ENCODE data around the gene SLC25A36.

The SLC25A36 gene

GRCh38 chr3:140917772-140918171 lies 23.9 kb upstream of the SLC25A36 start:
- Histone ChIP-seq H3K27me3 (ENCODE audit: insufficient read depth, poor library complexity, severe bottlenecking) (peaks cover 9% of the 10 kb centered on the region), H3K4me3 (replicated peaks; ENCODE audit: insufficient read depth, low read length) (no peak overlapping the region), H3K27ac (replicated peaks) (no peak overlapping the region)
- no peak for DNase-seq (ENCODE audit: low read depth in 1 of 2, low spot score in 1 of 2)
- TF ChIP-seq CTCF (IDR thresholded peaks at IDR 0.05; ENCODE audit: insufficient read depth, low read length), result no peak
- TF ChIP-seq GABPA (IDR thresholded peaks at IDR 0.05; ENCODE audit: low read depth), result no peak
- TF ChIP-seq POLR2AphosphoS5 (IDR thresholded peaks at IDR 0.05; ENCODE audit: low read depth), result no peak
- no peak for TF ChIP-seq REST (IDR thresholded peaks at IDR 0.05; ENCODE audit: insufficient replicate concordance, low read depth)
- TF ChIP-seq SPI1 (IDR thresholded peaks at IDR 0.05; ENCODE audit: borderline replicate concordance, low read depth), result no peak

- Histone ChIP-seq H3K27me3 (ENCODE audit: insufficient read depth, poor library complexity, severe bottlenecking) (peaks cover 9% of the 10 kb centered on the region), H3K4me3 (replicated peaks; ENCODE audit: insufficient read depth, low read length) (no peak overlapping the region), H3K27ac (replicated peaks) (no peak overlapping the region)
- no peak for TF ChIP-seq SPI1 (IDR thresholded peaks at IDR 0.05; ENCODE audit: borderline replicate concordance, low read depth)
- no peak for TF ChIP-seq REST (IDR thresholded peaks at IDR 0.05; ENCODE audit: insufficient replicate concordance, low read depth)
- no peak for TF ChIP-seq GABPA (IDR thresholded peaks at IDR 0.05; ENCODE audit: low read depth)
- no peak for TF ChIP-seq POLR2AphosphoS5 (IDR thresholded peaks at IDR 0.05; ENCODE audit: low read depth)
- TF ChIP-seq CTCF (IDR thresholded peaks at IDR 0.05; ENCODE audit: insufficient read depth, low read length), result no peak
- DNase-seq (ENCODE audit: low read depth in 1 of 2, low spot score in 1 of 2), result no peak
Measured at GRCh38 chr3:140920029-140920428, 21.6 kb upstream of the SLC25A36 start.

- Histone ChIP-seq H3K27ac (replicated peaks) (no peak overlapping the region), H3K4me3 (replicated peaks; ENCODE audit: insufficient read depth, low read length) (no peak overlapping the region), H3K27me3 (ENCODE audit: insufficient read depth, poor library complexity, severe bottlenecking) (peaks cover 9% of the 10 kb centered on the region)
- TF ChIP-seq REST (IDR thresholded peaks at IDR 0.05; ENCODE audit: insufficient replicate concordance, low read depth) (no peak), GABPA (IDR thresholded peaks at IDR 0.05; ENCODE audit: low read depth) (no peak), POLR2AphosphoS5 (IDR thresholded peaks at IDR 0.05; ENCODE audit: low read depth) (no peak), SPI1 (IDR thresholded peaks at IDR 0.05; ENCODE audit: borderline replicate concordance, low read depth) (no peak), CTCF (IDR thresholded peaks at IDR 0.05; ENCODE audit: insufficient read depth, low read length) (no peak)
- no peak for DNase-seq (ENCODE audit: low read depth in 1 of 2, low spot score in 1 of 2)
Measured at GRCh38 chr3:140922634-140923033, 19.0 kb upstream of the SLC25A36 start.
